Anterior cingulate cortex (tissue), 58 donors: ENCODE results near the gene CNOT10.
"Not testable (repeated sequence)": the region's sequence is repeated elsewhere in the genome, so short reads cannot be mapped to it uniquely, and the experiment has no call there.

Source experiments
- DNase-seq, 58 donors: peaks; one replicate each; lab custom pipeline; 2025; lab: John Stamatoyannopoulos, UW

The CNOT10 gene

DNA sequence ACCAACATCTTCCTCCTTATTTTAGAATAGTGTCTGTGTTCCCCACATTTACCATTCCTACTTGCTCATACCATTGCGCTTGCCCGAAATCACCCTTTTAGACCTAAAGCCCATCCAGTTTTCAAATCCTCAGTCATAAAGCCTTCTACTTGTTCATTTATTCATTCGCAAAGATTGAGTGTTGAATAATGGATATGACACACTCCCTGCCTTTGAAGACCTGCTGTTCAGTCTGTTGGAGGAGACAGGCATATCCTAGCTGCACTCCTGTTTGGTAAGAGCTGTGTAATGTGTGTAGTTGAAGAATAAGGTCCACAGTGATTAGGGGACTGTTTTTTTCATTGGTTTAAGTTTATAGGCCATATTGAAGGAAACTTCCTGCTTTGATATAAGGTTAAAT lies 1.7 kb downstream of the CNOT10 start:
- no peak for DNase-seq

DNA sequence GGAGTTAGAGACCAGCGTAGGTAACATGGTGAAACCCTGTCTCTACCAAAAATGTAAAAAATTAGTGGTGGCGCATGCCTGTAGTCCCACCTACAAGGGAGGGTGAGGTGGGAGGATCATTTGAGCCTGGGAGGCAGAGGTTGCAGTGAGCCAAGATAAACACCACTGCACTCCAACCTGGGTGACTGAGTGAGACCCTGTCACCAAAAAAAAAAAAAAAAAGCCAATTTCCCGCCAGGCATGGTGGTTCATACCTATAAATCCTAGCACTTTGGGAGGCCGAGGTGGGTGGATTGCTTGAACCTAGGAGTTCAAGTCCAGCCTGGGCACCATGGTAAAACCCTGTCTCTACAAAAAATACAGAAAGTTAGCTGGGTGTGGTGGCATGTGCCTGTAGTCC lies 6.9 kb downstream of the CNOT10 start:
- no peak for DNase-seq

DNA sequence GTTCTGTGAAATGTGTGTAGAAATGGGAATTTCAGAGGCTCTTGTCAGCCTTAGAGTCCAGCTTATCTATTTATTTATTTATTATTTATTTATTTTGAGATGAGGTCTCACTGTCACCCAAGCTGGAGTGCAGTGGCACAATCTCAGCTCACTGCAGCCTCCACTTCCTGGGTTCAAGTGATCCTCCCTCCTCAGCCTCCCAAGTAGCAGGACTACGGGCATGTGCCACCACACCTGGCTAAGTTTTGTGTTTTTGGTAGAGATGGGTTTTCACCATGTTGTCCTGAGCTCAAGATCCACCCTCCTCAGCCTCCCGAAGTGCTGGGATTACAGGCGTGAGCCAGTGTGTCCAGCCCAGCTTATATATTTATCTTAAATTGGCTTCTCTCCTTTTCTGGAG lies 11.5 kb downstream of the CNOT10 start:
- DNase-seq = no peak

DNA sequence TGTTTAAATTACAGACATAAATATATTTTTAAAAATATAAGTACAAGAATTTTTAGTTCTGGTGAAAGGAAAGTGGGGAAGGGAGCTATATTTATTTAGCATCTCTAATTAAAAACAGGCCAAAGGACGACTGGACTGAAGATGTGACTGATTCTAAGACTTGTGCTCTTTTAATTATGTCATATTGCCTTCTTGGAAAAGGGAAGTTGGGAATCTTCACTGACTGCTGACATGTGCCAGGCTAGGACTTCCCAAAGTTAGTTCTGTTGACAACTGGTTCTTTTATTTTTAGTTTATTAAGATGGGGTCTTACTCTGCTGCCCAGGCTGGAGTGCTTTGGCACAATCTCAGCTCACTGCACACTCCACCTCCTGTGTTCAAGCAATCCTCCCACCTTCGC lies 13.5 kb downstream of the CNOT10 start:
- DNase-seq = no peak

DNA sequence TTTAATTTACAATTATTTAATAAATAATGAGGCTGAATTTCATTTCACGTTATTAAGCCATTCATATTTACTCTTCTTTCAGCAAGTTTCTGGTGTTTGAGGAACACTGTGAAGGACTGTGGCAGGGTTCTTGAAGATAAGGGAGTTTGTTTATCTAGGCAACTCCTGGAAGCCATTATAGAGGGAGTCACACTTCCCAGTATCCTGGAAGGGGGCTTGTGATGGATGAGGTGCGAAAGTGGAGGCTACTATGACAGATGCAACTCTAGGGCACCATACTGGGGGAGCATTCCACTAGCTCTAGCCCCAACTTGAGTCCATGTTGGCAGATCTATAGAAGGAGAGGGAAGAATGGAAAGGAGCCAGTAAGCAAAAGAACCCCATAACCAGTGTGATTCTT lies 14.4 kb downstream of the CNOT10 start:
- no peak for DNase-seq

DNA sequence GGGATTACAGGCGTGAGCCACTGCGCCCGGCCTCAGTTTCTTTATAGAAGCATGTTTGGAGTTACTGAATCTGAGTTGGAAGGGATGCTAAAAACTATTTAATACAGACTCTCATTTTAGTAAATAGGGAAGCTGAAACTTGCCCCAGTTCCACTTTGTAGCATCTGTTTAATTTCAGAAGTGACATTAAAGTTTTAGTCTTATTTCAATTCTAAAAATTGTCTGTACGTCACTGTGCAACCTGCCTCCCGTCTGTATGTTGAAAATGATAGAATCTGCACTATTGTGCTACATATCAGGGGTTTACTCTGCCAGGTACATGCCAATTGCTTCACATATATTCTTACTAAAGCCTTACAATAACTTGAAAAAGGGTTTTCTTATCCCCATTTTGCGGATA lies 15.3 kb downstream of the CNOT10 start:
- no peak for DNase-seq

DNA sequence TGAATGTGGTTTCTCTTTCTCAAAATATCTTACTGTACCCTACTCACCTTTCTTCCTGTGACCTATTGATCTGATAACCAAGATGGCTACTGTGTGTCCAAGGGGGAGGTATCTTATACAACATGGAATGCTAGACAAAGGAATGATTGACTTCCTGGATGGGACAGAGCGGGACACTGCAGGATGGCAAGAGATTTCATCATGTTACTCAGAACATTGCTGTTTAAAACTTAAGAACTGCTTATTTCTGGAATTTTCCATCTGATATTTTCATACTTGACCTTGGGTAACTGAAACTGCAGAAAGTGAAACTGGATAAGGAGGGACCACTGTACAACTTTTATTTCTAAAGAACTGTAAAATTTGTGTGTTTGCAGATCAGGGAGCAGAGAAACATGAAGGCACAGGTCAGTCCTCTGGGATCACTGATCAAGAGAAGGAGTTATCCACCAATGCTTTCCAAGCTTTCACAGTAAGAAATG lies 18.5 kb downstream of the CNOT10 start:
- DNase-seq = no peak

DNA sequence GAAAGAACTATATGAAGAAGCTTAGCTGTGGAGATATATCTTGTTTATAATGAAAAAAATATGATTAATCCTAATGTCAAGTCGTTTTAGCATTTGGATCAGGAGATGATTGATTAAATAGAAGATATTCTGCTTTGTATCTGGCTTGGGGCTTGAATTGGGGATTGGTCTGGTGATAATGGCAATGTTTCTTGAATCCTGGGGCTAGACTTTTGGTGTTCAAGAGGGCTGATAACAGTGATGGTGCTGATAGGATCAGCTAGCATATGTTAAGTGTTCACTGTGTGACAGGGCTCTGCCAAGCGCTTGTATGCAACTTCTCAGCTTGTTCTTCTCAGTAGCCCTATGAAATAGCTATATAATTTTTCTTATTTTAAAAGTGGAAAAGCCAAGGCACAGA lies 20.2 kb downstream of the CNOT10 start:
- DNase-seq = no peak

DNA sequence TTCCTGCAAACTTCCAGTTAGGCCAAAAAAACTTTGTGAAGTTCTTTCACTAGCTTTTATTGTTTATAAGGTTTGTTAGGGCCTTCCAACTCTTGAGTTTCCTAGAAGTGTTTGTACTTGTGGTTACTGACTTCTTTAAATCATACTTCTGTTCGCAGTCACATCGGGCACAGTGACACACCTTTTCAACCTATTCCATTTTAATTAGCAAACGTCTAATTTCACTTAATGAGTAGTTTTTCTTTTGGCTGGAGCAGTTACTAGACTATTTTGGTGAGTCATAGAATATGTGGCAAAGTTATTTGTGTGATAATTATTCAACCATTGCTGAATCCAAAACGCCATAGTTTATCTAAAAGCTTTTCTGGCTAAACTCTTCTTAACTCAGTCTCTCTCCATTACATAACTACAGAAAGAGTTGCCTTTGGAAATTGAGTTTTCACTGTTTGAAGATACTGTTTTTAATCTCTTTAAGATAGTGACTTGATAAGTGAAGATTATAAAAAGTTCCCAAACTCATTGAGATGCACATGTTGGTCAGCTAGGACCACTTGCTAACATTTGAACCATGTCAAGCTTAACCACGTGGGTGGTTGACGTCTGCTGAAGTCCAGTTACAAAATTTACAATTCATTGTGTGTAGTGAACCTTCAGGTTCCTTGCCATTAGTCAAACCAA lies 21.5 kb downstream of the CNOT10 start:
- no peak for DNase-seq

DNA sequence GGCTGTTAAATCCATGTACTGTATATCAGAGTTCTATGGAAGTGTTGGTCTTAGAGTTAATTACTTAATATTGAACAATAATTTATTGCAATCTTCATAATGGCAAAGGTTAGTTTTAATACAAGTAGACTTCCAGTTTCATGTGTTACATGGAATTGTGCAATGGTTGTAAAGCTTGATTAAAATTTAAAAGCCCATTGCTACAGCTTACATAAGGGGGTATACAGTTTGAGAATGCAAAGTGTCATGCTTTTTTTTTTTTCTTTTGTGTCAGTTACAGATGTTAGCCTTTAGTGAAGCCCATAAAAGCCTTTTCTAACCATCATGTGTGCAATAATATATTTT lies 22.0 kb downstream of the CNOT10 start:
- DNase-seq = no peak

DNA sequence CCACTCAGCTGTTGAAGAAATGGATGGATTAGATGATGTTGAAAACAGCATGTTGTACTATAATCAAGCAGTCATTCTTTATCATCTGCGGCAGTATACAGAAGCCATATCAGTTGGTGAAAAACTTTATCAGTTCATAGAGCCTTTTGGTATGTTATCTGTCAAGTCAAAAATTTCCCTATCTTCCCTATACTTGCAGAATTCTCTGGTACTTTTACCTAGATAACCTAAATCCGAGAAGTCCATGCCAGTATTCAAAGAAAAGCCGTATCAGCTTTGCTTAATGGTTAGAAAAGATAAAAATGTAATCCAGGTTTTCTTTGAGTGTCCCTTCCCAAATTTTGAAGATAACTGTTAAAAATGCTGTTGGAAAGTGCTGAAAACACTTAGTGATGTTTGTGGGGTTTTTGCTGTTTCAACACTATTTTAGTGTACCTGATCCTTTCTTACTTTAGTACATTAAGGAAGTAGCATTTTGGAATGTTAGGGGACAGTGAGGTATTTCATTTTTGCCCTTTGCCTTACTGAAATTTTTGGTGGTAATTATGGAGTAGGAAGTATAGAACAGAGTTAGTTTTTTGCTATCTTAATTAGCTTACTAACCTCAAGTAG lies 23.8 kb downstream of the CNOT10 start:
- no peak for DNase-seq

DNA sequence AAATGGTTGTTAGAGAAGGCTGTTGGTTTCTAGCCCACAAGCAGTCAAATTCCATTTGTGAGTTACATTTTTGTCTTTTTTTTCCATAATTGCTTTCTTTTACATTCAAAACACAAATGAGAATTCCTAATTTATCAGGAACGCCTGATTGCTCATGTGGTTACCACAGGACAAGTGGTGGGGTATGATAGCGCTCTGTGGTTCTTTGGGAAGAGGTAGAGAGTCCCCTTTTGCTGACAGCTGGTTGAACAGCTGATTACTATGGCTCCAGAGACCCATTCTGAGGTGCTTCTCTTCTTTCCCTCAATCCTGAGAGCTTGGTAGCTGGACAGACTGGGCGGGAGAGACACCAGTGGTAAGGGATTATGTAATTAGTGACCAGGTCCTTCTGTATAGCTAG lies 24.4 kb downstream of the CNOT10 start:
- no peak for DNase-seq

DNA sequence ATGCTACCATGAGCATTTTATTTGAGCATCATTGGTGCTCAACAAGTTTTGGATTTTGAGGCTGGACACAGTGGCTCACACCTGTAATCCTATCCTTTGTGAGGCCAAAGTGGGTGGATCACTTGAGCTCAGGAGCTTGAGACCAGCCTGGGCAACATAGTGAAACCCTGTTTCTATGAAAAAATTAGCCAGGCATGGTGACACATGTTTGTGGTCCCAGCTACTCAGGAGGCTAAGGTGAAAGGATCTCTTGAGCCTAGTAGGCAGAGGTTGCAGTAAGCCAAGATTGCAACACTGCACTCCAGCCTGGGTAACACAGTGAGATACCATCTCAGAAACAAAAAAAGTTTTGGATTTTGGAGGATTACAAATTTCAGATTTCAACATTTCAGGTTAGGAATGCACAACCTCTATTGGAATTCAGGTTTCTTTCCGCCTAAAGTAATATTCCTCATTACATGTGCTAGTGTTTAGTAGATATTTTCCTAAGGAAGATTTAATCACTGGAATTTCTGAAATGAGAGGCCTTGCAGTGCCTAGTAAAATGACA lies 27.6 kb downstream of the CNOT10 start:
- no peak for DNase-seq

DNA sequence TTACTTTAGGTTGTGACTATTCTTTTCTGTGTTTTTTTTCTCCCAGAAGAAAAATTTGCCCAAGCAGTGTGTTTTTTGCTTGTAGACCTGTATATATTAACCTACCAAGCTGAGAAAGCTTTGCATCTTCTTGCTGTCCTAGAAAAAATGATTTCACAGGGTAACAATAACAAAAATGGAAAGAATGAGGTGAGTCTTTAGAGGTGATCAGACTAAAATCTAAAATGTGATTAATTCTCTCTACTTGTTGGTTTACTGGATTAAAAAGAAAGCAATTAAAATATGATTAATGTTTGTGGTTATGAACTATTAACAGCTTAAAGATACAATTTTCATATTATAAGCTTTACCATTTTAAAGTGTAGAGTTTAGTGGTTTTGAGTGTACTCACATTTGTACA lies 28.2 kb downstream of the CNOT10 start:
- no peak for DNase-seq

DNA sequence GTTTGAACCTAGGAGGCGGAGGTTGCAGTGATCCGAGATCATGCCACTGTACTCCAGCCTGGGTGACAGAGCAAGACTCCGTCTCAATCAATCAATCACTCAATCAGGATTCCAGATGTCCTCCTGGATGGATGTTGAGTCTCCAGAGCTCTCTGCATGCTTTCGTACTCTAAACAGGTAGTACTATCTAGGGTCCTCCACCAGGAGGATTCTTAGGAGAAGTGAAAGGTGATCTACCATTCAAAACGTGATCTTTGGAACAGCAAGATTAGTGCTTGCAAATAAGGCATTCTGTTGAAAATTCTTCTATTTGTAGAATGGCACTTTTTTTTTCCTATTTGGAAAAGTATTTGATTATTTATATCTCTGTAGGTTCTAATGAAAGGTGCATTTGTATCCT lies 34.3 kb downstream of the CNOT10 start:
- DNase-seq = no peak

DNA sequence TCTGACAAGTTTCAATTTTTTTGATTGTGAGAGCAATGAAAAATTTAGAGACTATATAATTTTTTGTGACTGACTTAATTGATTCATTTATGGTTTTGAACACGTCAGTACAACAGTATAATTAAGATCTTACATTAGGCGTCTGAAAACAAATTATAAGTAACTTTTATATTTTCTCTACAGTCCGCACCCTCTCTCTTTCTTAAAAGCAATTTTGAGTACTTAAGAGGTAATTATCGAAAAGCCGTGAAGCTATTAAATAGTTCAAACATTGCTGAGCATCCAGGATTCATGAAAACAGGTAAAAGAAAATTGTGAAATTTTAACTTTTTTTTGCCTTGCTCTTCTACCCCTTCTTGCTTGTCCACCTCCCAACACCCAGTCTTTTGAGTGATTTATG lies 34.9 kb downstream of the CNOT10 start:
- DNase-seq = no peak

DNA sequence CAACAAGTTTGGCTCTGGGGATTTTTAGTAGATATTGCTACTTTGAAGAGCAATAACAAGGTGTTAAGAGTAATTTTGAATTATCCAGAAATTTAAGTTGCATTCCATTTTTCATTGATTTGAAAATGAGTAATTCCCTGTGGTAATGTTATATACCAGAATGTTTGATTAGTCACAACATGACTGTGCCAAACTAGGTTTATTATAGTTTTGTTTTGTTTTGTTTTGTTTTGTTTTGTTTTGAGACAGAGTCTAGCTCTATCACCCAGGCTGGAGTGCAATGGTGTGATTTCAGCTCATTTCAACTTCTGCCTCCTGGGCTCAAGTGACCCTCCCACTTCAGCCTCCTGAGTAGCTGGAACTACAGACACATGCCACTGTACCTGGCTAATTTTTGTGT lies 40.7 kb downstream of the CNOT10 start:
- no peak for DNase-seq

DNA sequence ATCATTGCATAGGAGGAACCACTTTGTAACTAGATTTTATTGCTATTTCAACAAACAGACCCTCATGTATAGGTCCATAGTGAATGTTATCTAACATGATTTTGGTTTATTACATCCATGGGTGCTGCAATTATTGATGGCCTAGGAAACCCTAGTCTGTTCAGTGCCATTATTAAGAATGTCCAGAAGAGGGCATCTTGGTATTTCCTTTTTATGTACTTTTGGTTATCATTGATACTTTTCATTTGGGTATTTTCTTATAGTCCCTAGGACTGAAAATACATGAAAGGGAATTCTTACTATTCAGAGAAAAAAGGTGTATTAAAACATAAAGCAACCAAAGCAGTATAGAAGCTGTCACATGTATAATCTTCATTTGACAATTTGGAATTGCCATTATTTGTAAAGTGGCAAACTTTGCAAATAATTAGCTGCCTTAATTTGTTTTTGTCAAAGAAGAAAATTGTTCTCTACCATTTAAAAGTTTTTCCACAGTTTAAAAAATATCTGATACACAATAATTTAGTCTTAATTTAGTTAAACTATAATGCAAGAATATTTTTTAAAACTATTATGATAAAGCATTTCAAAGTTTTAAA lies 48.7 kb downstream of the CNOT10 start:
- DNase-seq = no peak

DNA sequence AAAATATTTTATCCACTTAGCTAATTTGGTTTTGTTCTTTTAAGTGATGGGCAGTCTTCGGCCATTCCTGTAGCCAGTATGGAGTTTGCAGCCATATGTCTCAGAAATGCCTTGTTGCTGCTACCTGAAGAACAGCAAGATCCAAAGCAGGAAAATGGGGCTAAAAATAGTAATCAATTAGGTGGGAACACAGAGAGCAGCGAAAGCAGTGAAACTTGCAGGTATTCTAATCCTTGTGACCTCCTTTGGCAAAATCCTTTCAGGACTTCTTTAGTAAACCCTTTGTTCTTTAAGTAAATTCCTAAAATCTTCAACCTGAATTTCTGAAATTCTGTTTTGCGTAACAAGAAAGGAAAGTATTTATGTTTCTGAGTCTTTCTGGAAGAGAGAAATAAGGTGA lies 49.8 kb downstream of the CNOT10 start:
- DNase-seq = no peak

DNA sequence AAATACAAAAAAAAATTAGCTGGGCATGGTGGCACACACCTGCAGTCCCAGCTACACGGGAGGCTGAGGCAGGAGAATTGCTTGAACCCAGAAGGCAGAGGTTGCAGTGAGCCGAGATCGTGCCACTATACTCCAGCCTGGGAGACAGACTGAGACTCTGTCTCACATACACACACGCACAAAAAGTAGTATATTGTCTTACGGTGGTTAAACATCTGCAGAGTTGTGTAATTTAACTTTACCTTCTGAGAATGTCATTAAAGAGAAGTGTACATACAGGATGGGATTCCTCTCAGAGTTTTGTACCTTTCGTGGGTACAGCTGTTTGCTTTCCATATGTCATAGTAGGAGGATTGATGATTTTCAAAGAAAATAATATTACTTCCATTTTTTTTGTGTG lies 58.5 kb downstream of the CNOT10 start:
- DNase-seq = not testable (repeated sequence)

DNA sequence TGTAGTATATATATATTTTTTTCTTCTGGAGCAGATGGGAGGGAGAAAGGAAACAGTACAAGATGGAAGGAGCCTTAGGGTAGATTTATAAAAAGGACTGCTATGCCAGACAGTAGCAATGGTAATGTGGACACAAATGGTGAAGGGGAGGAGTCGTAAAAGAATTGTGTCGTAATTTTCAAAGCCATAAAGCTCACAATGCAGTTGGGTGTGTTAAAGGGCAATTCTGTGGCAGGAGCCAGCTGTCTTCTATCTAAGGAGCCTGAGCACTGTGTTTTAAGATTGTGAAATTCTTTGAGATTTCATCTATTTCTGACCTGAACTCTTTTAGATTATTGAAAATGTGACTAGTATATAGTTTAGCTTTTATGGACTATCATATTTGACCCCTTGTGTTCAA lies 58.9 kb downstream of the CNOT10 start:
- no peak for DNase-seq

DNA sequence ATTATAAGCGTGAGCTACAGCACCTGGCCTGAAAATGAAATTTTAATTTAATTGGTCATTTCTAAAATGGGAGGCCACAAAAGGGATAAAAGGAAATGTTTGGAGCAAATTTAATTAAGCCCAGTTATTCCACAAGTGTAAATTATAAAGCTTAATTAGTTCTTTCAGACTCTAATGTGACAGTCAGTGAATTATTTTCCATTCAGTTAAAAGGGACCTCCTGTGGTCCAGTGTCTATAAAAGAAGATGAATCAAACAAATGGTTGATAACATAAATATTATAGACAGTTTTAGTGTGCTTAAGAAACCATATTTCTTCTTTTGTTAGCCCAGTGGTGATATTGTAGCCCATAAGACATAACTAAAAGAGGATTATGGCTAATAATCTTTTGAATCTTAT lies 66.4 kb downstream of the CNOT10 start:
- DNase-seq = no peak
